A549 (cell line): Measurements from ENCODE around the gene CUX1. TPM values are rescaled to one million over a fixed set of nuclear protein-coding genes. Genes with fewer than 3 reads are reported as not detected.
"Not testable (repeated sequence)": the region's sequence is repeated elsewhere in the genome, so short reads cannot be mapped to it uniquely, and the experiment has no call there.

Experiments used
- ATAC-seq, 2 experiments: fragments of 200-7000 bp in 1 of 2; fragments of >200 bp in 1 of 2; cut with Nextera tagmentation in 1 of 2; cut with Tn5 transposase in 1 of 2; 3 replicates each; pipeline versions ENCODE4 v1.8.0 to v1.9.1; 2018 to 2020; ENCODE audit warnings: mild to moderate bottlenecking in 1 of 2, moderate library complexity in 1 of 2
- CTCF ChIA-PET: fragments of 300-600 bp; sonication (Branson Sonifier 250); formaldehyde crosslinking; extraction: SDS; loops from one replicate; lab custom pipeline; 2021; ENCODE audit warnings: antibody characterized with exemption, inconsistent platforms; lab: Yijun Ruan, JAX
- POLR2A ChIA-PET: fragments of 350-600 bp; formaldehyde crosslinking; extraction: SDS; loops from one replicate; lab custom pipeline; 2021; ENCODE audit warnings: antibody characterized with exemption, inconsistent platforms; lab: Yijun Ruan, JAX
- DNase-seq, 2 experiments: peaks; one replicate each; pipeline versions ENCODE4 v3.0.0 to v3.0.0-alpha.2; 2011 to 2016; ENCODE audit warnings: low read depth in 1 of 2, low spot score in 1 of 2
- FAIRE-seq: peaks from 2 replicates; lab custom pipeline; 2011; peaks lifted over from hg19 to GRCh38; lab: Jason Lieb, UNC
- H3K27ac ChIP-seq, 2 experiments: fragments of >200 bp; sonication (Bioruptor Twin); formaldehyde crosslinking; 3 replicates each; pipeline ENCODE4 v1.5.1; 2016 to 2017
- H3K4me1 ChIP-seq: fragments of >200 bp; sonication (Bioruptor Twin); formaldehyde crosslinking; 3 replicates; pipeline ENCODE4 v1.6.1; 2016
- H3K4me2 ChIP-seq: fragments of >200 bp; sonication (Bioruptor Twin); formaldehyde crosslinking; 3 replicates; pipeline ENCODE4 v1.6.1; 2016
- H3K4me3 ChIP-seq: fragments of >200 bp; sonication (Bioruptor Twin); formaldehyde crosslinking; 3 replicates; pipeline ENCODE4 v1.5.1; 2016
- H3K9me3 ChIP-seq: fragments of >200 bp; sonication (Bioruptor Twin); formaldehyde crosslinking; 3 replicates; pipeline ENCODE4 v1.6.1; 2016
- ATOH8 ChIP-seq: fragments of 250-450 bp; sonication (Bioruptor Pico); IDR thresholded peaks from 2 replicates; pipeline ENCODE4 v1.5.0; 2020; ENCODE audit warnings: low read depth, mild to moderate bottlenecking, moderate library complexity
- BHLHE40 ChIP-seq: IDR thresholded peaks from 2 replicates; pipeline ENCODE4 v1.6.1; 2012; ENCODE audit warnings: low read depth, low read length, inconsistent platforms
- CHD2 ChIP-seq: fragments of 150-350 bp; IDR thresholded peaks from 2 replicates; pipeline ENCODE4 v1.6.1; 2014; ENCODE audit warnings: low read length; ENCODE audit not compliant: partially characterized antibody
- CTCF ChIP-seq: fragments of >200 bp; sonication (Bioruptor Twin); formaldehyde crosslinking; IDR thresholded peaks from 3 replicates; pipeline ENCODE4 v1.5.1; 2016
- E2F6 ChIP-seq: IDR thresholded peaks from 2 replicates; pipeline ENCODE4 v1.6.1; 2012; ENCODE audit warnings: low read depth, borderline replicate concordance
- EHMT2 ChIP-seq: fragments of 200-600 bp; sonication (generic); IDR thresholded peaks from 2 replicates; pipeline ENCODE4 v1.6.1; 2016; ENCODE audit warnings: antibody characterized with exemption, low read depth, mild to moderate bottlenecking, moderate library complexity
- EP300 ChIP-seq, 2 experiments: fragments of >200 bp; sonication (Bioruptor Twin); formaldehyde crosslinking; IDR thresholded peaks; 2 replicates in 1 of 2; 3 replicates in 1 of 2; pipeline ENCODE4 v1.6.1; 2016 to 2017
- ESRRA ChIP-seq: fragments of 150-350 bp; IDR thresholded peaks from 2 replicates; pipeline ENCODE4 v1.6.1; 2014; ENCODE audit warnings: mild to moderate bottlenecking, low read length, borderline replicate concordance
- FOSL2 ChIP-seq, 2 experiments: fragments of 450-650 bp in 1 of 2; fragments of >200 bp in 1 of 2; sonication (Bioruptor Twin) in 1 of 2; formaldehyde crosslinking; IDR thresholded peaks; 2 replicates each; pipeline versions ENCODE4 v1.5.0 to v1.6.1; 2016 to 2020; ENCODE audit warnings: mild to moderate bottlenecking in 1 of 2, moderate library complexity in 1 of 2
- GATA3 ChIP-seq: IDR thresholded peaks from 2 replicates; pipeline ENCODE4 v1.6.1; 2012; ENCODE audit warnings: borderline replicate concordance
- KDM1A ChIP-seq: fragments of 200-600 bp; sonication (generic); IDR thresholded peaks from 2 replicates; pipeline ENCODE4 v1.6.1; 2016; ENCODE audit warnings: low read depth, mild to moderate bottlenecking
- KDM5A ChIP-seq: fragments of 200-600 bp; sonication (generic); IDR thresholded peaks from 2 replicates; pipeline ENCODE4 v1.6.1; 2016; ENCODE audit warnings: antibody characterized with exemption, mild to moderate bottlenecking
- MYC ChIP-seq: IDR thresholded peaks from 2 replicates; pipeline ENCODE4 v1.6.1; 2012; ENCODE audit warnings: mild to moderate bottlenecking, inconsistent platforms, low read length, improper control_type of control experiment, borderline replicate concordance
- NPAS2 ChIP-seq: fragments of 250-450 bp; sonication (Bioruptor Pico); IDR thresholded peaks from 2 replicates; pipeline ENCODE4 v1.8.0; 2022; ENCODE audit warnings: mild to moderate bottlenecking, moderate library complexity, borderline replicate concordance
- NR3C1 ChIP-seq: fragments of >200 bp; sonication (Bioruptor Twin); formaldehyde crosslinking; IDR thresholded peaks from 3 replicates; pipeline ENCODE4 v1.6.1; 2017
- ZC3H11A ChIP-seq: fragments of 450-650 bp; IDR thresholded peaks from 2 replicates; pipeline ENCODE4 v1.6.1; 2014; ENCODE audit warnings: antibody characterized with exemption, mild to moderate bottlenecking
- ZSCAN20 ChIP-seq: fragments of 250-450 bp; sonication (Bioruptor Pico); IDR thresholded peaks from 2 replicates; pipeline ENCODE4 v1.8.0; 2022; ENCODE audit warnings: mild to moderate bottlenecking, moderate library complexity
- WGBS: methylation state at CpG from one replicate; pipeline ENCODE4 v1.1.6; 2017; ENCODE audit errors: missing lambda C conversion rate; 5-methylcytosine and 5-hydroxymethylcytosine counted together
- polyA plus RNA-seq, 4 experiments: library from polyadenylated mRNA; depleted of rRNA in 3 of 4; stranded (reverse); fragments of >200 nt; fragmentation: RNase III in 1 of 4; extraction: RNeasy Plus Mini Kit Qiagen cat#74134 plus additional on column Dnase treatment in 1 of 4; gene quantifications; 2 replicates in 3 of 4; 3 replicates in 1 of 4; pipeline ENCODE4 v1.2.3, GENCODE V29; 2011 to 2017

CUX1 gene
- polyA plus RNA-seq, 2 of the 4 experiments (the other 2 are of a cell fraction): 32.7 to 33.4 TPM

GRCh38 chr7:102300643-102301221 is 483.3 kb downstream of the CUX1 start:
- no peak for TF ChIP-seq CHD2
- no peak for TF ChIP-seq NR3C1
- TF ChIP-seq FOSL2 (IDR thresholded peaks at IDR 0.05): no peak
- TF ChIP-seq FOSL2 (CRISPR knock-in tag; IDR thresholded peaks at IDR 0.05): no peak
- TF ChIP-seq ZSCAN20: no peak
- no peak for TF ChIP-seq E2F6
- TF ChIP-seq KDM5A: no peak
- no peak for TF ChIP-seq MYC
- TF ChIP-seq EHMT2: no peak
- TF ChIP-seq ZC3H11A: no peak
- TF ChIP-seq, all 56 proteins: peak for 0
- no peak for FAIRE-seq
- H3K27ac ChIP-seq: no peak overlapping the region
- ChIA-PET CTCF (no interaction called here), POLR2A (no interaction called here)
- ATAC-seq: no peak
- no peak for DNase-seq
- H3K4me3 ChIP-seq: no peak overlapping the region
- 96% methylated on average over 79 of the region's 84 CpGs for WGBS
- H3K9me3 ChIP-seq: no peaks in the 10 kb centered on the region
- H3K4me1 ChIP-seq: peaks cover under 1% of the 10 kb centered on the region; the same call in 2 of the 3 replicates
- H3K4me2 ChIP-seq: no peak overlapping the region

GRCh38 chr7:102301367-102301766 is 483.9 kb downstream of the CUX1 start:
- FAIRE-seq, ATAC-seq, CTCF ChIA-PET: not testable (repeated sequence)

GRCh38 chr7:102302025-102302424 is 484.6 kb downstream of the CUX1 start:
- Histone ChIP-seq H3K27ac (peak overlapping the region in 1 of 2 experiments; percentile 15; a peak in 1 of 6 replicates), H3K9me3 (no peaks in the 10 kb centered on the region), H3K4me3 (no peak overlapping the region), H3K4me1 (peaks cover 3% of the 10 kb centered on the region), H3K4me2 (no peak overlapping the region)
- ATAC-seq (no peak; a peak in 1 of 6 replicates), DNase-seq (no peak), FAIRE-seq (no peak)
- 73% methylated on average over 5 of the region's 6 CpGs for WGBS
- CTCF ChIA-PET: interaction anchor here (0.7 to 1.2 kb wide), 2 partner anchors 11 to 14 kb away, joined by 3 read pairs; no protein-coding TSS in a partner anchor
- POLR2A ChIA-PET: no interaction called here
- no peak for TF ChIP-seq KDM1A

More at GRCh38 chr7:102301367-102301766, 483.9 kb downstream of the CUX1 start:
- H3K4me1 ChIP-seq, DNase-seq, H3K4me2 ChIP-seq, H3K9me3 ChIP-seq, H3K27ac ChIP-seq, POLR2A ChIA-PET, H3K4me3 ChIP-seq: not testable (repeated sequence)
- 86% methylated on average over 14 of the region's 14 CpGs for WGBS

GRCh38 chr7:102303669-102304422 is 486.4 kb downstream of the CUX1 start:
- no peak for FAIRE-seq
- H3K9me3 ChIP-seq: no peaks in the 10 kb centered on the region
- H3K27ac ChIP-seq: no peak overlapping the region
- 54% methylated on average over 9 of the region's 13 CpGs for WGBS
- no peak for DNase-seq
- POLR2A ChIA-PET: no interaction called here
- peaks cover 9% of the 10 kb centered on the region for H3K4me1 ChIP-seq
- no peak for TF ChIP-seq BHLHE40
- TF ChIP-seq GATA3: no peak
- no peak for TF ChIP-seq CTCF
- no peak for TF ChIP-seq NPAS2 (CRISPR knock-in tag)
- no peak for TF ChIP-seq ESRRA
- no peak for TF ChIP-seq EP300 (IDR thresholded peaks at IDR 0.05)
- TF ChIP-seq ATOH8 (CRISPR knock-in tag): no peak
- no peak overlapping the region for H3K4me2 ChIP-seq
- H3K4me3 ChIP-seq: no peak overlapping the region
- CTCF ChIA-PET: interaction anchor here (0.6 to 1.1 kb wide), 2 partner anchors 24 to 711 kb away, joined by 3 to 4 read pairs; no protein-coding TSS in a partner anchor
- peak in 1 of 2 experiments; percentile 9; a peak in 1 of 6 replicates for ATAC-seq
